ENCODE results near the gene TENM4.

TENM4 gene

DNA sequence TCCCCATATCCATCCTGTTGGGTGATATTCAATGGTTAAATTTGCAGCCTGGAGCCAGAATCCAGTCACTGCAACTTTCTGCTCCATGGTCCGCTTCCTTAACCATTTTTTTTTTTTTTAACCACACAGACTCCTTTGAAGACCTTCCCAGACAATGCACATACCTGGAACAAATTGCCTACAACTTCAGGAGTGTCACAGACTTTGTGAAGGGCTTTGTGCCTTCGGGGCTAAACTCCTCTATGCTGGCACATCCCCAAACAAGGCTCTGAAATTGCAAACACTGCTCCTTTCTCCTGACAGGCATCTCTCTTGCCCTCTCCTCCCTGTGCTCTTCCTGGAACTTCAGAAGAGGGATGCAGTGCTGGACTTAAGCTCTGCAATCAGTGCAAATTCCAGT is 40.6 kb downstream of the TENM4 start:
- H3F3A ChIP-seq (ENCODE audit: control insufficient read depth, insufficient read depth): no peaks in the 10 kb centered on the region
- H3K9me2 ChIP-seq (replicated peaks; ENCODE audit: control insufficient read depth, low read length): no peaks in the 10 kb centered on the region
- no peak overlapping the region for H3K27ac ChIP-seq (ENCODE audit: low read depth, low read length)
- no peaks in the 10 kb centered on the region for H3K27me3 ChIP-seq (ENCODE audit: control insufficient read depth, low read length)
- no peaks in the 10 kb centered on the region for H3K4me1 ChIP-seq (ENCODE audit: control insufficient read depth, low read length)
- no peak for TF ChIP-seq EZH2phosphoT487 (IDR thresholded peaks at IDR 0.05; ENCODE audit: borderline replicate concordance, low read length)
- TF ChIP-seq, protein P1, sequence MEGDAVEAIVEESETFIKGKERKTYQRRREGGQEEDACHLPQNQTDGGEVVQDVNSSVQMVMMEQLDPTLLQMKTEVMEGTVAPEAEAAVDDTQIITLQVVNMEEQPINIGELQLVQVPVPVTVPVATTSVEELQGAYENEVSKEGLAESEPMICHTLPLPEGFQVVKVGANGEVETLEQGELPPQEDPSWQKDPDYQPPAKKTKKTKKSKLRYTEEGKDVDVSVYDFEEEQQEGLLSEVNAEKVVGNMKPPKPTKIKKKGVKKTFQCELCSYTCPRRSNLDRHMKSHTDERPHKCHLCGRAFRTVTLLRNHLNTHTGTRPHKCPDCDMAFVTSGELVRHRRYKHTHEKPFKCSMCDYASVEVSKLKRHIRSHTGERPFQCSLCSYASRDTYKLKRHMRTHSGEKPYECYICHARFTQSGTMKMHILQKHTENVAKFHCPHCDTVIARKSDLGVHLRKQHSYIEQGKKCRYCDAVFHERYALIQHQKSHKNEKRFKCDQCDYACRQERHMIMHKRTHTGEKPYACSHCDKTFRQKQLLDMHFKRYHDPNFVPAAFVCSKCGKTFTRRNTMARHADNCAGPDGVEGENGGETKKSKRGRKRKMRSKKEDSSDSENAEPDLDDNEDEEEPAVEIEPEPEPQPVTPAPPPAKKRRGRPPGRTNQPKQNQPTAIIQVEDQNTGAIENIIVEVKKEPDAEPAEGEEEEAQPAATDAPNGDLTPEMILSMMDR (IDR thresholded peaks at IDR 0.05; ENCODE audit: low read depth, low read length, poor library complexity, severe bottlenecking): no peak
- H3K4me2 ChIP-seq (ENCODE audit: low read length): no peak overlapping the region
- H3K36me3 ChIP-seq (ENCODE audit: control insufficient read depth, low read length): no peaks in the 10 kb centered on the region
- no peak overlapping the region for H3K4me3 ChIP-seq (ENCODE audit: low read length)
- no peaks in the 10 kb centered on the region for H3K79me2 ChIP-seq (ENCODE audit: control insufficient read depth, low read length)
- H4K20me1 ChIP-seq (ENCODE audit: control insufficient read depth, insufficient read depth, low read depth, low read length): no peaks in the 10 kb centered on the region
- no peaks in the 10 kb centered on the region for H3K9me3 ChIP-seq (ENCODE audit: control insufficient read depth, insufficient read depth, low read length)

GRCh38 chr11:79397252-79397651 is 43.6 kb downstream of the TENM4 start:
- Histone ChIP-seq H3K4me2 (ENCODE audit: low read length) (no peak overlapping the region), H3K9me2 (replicated peaks; ENCODE audit: control insufficient read depth, low read length) (no peaks in the 10 kb centered on the region), H3K27ac (ENCODE audit: low read depth, low read length) (no peak overlapping the region), H3K9me3 (ENCODE audit: control insufficient read depth, insufficient read depth, low read length) (no peaks in the 10 kb centered on the region), H3F3A (ENCODE audit: control insufficient read depth, insufficient read depth) (no peaks in the 10 kb centered on the region), H3K36me3 (ENCODE audit: control insufficient read depth, low read length) (no peaks in the 10 kb centered on the region), H3K27me3 (ENCODE audit: control insufficient read depth, low read length) (no peaks in the 10 kb centered on the region), H4K20me1 (ENCODE audit: control insufficient read depth, insufficient read depth, low read depth, low read length) (no peaks in the 10 kb centered on the region), H3K4me3 (ENCODE audit: low read length) (no peak overlapping the region), H3K4me1 (ENCODE audit: control insufficient read depth, low read length) (no peaks in the 10 kb centered on the region), H3K79me2 (ENCODE audit: control insufficient read depth, low read length) (no peaks in the 10 kb centered on the region)
- TF ChIP-seq, protein P1 (IDR thresholded peaks at IDR 0.05; ENCODE audit: low read depth, low read length, poor library complexity, severe bottlenecking): no peak
- no peak for TF ChIP-seq EZH2phosphoT487 (IDR thresholded peaks at IDR 0.05; ENCODE audit: borderline replicate concordance, low read length)

- no peak for TF ChIP-seq EZH2phosphoT487 (IDR thresholded peaks at IDR 0.05; ENCODE audit: borderline replicate concordance, low read length)
- TF ChIP-seq, protein P1 (IDR thresholded peaks at IDR 0.05; ENCODE audit: low read depth, low read length, poor library complexity, severe bottlenecking): no peak
- no peaks in the 10 kb centered on the region for H3K9me3 ChIP-seq (ENCODE audit: control insufficient read depth, insufficient read depth, low read length)
- no peaks in the 10 kb centered on the region for H3K27me3 ChIP-seq (ENCODE audit: control insufficient read depth, low read length)
- no peaks in the 10 kb centered on the region for H3F3A ChIP-seq (ENCODE audit: control insufficient read depth, insufficient read depth)
- H3K4me1 ChIP-seq (ENCODE audit: control insufficient read depth, low read length): no peaks in the 10 kb centered on the region
- H3K27ac ChIP-seq (ENCODE audit: low read depth, low read length): no peak overlapping the region
- H3K4me3 ChIP-seq (ENCODE audit: low read length): no peak overlapping the region
- no peaks in the 10 kb centered on the region for H3K79me2 ChIP-seq (ENCODE audit: control insufficient read depth, low read length)
- H3K9me2 ChIP-seq (replicated peaks; ENCODE audit: control insufficient read depth, low read length): no peaks in the 10 kb centered on the region
- no peaks in the 10 kb centered on the region for H3K36me3 ChIP-seq (ENCODE audit: control insufficient read depth, low read length)
- no peaks in the 10 kb centered on the region for H4K20me1 ChIP-seq (ENCODE audit: control insufficient read depth, insufficient read depth, low read depth, low read length)
- no peak overlapping the region for H3K4me2 ChIP-seq (ENCODE audit: low read length)
These were observed 44.2 kb downstream of the TENM4 start for GRCh38 chr11:79396674-79397073.

DNA sequence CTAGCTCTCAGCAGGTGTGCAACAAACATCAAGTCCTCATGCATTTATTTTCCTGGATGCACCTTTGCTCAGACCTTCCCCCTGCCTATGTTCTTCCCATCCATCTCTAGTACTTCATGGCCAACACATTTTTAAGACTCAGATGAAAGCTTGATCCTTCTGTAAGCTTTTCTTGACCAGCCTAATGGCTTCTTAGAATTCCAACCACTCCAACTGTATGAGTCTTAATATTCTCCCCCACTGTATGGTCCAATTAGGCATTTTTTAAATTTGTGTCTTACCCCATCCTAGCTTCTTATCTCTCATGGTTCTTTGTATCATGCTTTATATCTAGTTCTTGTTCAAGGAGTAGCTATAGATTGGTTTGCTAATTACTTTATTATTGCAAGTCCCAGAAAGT is 44.8 kb downstream of the TENM4 start:
- no peaks in the 10 kb centered on the region for H3K79me2 ChIP-seq (ENCODE audit: control insufficient read depth, low read length)
- no peak overlapping the region for H3K4me2 ChIP-seq (ENCODE audit: low read length)
- no peaks in the 10 kb centered on the region for H3K27me3 ChIP-seq (ENCODE audit: control insufficient read depth, low read length)
- no peaks in the 10 kb centered on the region for H3F3A ChIP-seq (ENCODE audit: control insufficient read depth, insufficient read depth)
- no peaks in the 10 kb centered on the region for H3K9me3 ChIP-seq (ENCODE audit: control insufficient read depth, insufficient read depth, low read length)
- TF ChIP-seq, protein P1 (IDR thresholded peaks at IDR 0.05; ENCODE audit: low read depth, low read length, poor library complexity, severe bottlenecking): no peak
- no peak for TF ChIP-seq EZH2phosphoT487 (IDR thresholded peaks at IDR 0.05; ENCODE audit: borderline replicate concordance, low read length)
- H3K4me1 ChIP-seq (ENCODE audit: control insufficient read depth, low read length): no peaks in the 10 kb centered on the region
- no peak overlapping the region for H3K27ac ChIP-seq (ENCODE audit: low read depth, low read length)
- no peaks in the 10 kb centered on the region for H4K20me1 ChIP-seq (ENCODE audit: control insufficient read depth, insufficient read depth, low read depth, low read length)
- no peaks in the 10 kb centered on the region for H3K36me3 ChIP-seq (ENCODE audit: control insufficient read depth, low read length)
- no peaks in the 10 kb centered on the region for H3K9me2 ChIP-seq (replicated peaks; ENCODE audit: control insufficient read depth, low read length)
- no peak overlapping the region for H3K4me3 ChIP-seq (ENCODE audit: low read length)

Measured in DOHH2 (cell line).